ENCODE results near the gene SMO. TPM values are rescaled to one million over a fixed set of nuclear protein-coding genes. Genes with fewer than 3 reads are reported as not detected.

The SMO gene
- total RNA-seq, 4 donors from 2014 or later: 1.9 to 8.6 (median 3.5) TPM

DNA sequence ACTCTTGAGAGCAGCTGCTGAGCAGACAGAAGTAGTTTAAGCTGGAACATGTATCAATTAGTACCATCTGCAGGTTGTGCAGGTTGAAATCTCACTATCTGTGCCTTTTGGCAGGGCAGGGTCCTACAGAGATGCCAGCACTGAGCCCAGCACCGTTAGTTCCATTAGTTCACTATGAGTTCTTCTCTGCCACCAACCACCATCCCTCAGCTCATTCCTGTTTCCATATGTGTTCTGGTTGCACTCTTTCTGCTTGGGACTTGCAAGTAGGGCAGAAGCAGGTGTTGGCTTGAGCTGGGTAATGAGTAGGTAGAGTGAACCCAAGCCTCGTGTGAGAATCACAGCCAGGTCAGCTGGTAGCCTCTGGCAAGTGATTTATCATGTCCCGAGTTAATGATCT, 2.8 kb downstream of the SMO start:
- in situ Hi-C loops (cut with MboI; ENCODE audit: low pct_ligation_motif_present in 1 of 4, low pct_unique_long_range_greater_than_20kb in 1 of 4, low sequenced_read_pairs in 3 of 4): no loop called here
- 76 to 100% methylated on average over 1 to 3 of the region's 3 CpGs for WGBS, 2 donors (ENCODE audit: low coverage in 1 of 2)
- DNase-seq: no peak
- H3K36me3 ChIP-seq: no peaks in the 10 kb centered on the region
- no peaks in the 10 kb centered on the region for H3K9me3 ChIP-seq
- H3K4me1 ChIP-seq: peaks cover 0 to 20% (median 13%) of the 10 kb centered on the region in 4 donors
- TF ChIP-seq POLR2A (IDR thresholded peaks at IDR 0.05): no peak
- no peak for TF ChIP-seq POLR2AphosphoS5 (IDR thresholded peaks at IDR 0.05)
- TF ChIP-seq, protein P1, sequence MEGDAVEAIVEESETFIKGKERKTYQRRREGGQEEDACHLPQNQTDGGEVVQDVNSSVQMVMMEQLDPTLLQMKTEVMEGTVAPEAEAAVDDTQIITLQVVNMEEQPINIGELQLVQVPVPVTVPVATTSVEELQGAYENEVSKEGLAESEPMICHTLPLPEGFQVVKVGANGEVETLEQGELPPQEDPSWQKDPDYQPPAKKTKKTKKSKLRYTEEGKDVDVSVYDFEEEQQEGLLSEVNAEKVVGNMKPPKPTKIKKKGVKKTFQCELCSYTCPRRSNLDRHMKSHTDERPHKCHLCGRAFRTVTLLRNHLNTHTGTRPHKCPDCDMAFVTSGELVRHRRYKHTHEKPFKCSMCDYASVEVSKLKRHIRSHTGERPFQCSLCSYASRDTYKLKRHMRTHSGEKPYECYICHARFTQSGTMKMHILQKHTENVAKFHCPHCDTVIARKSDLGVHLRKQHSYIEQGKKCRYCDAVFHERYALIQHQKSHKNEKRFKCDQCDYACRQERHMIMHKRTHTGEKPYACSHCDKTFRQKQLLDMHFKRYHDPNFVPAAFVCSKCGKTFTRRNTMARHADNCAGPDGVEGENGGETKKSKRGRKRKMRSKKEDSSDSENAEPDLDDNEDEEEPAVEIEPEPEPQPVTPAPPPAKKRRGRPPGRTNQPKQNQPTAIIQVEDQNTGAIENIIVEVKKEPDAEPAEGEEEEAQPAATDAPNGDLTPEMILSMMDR (IDR thresholded peaks at IDR 0.05): no peak
- intact Hi-C loops (cut with DNase I; ENCODE audit: low total_unique reads): no loop called here
- peaks cover 33% of the 10 kb centered on the region for H3K27me3 ChIP-seq
- no peak overlapping the region for H3K27ac ChIP-seq
- H3K4me3 ChIP-seq: no peak overlapping the region

DNA sequence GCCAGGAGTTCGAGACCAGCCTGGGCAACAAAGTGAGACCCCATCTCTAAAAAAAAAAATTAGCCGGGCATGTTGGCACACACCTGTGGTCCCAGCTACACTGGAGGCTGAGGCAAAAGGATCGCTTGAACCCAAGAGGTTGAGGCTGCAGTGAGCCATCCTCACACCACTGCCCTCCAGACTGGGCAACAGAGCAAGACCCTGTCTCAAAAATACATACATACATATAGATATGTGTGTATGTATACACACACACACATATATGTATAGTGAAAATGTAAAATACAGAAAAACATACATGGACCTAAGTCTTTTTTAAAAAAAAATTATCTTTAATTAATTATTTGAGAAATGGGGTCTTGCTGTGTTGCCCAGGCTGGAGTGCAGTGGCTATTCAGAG, 5.5 kb downstream of the SMO start:
- Histone ChIP-seq H3K4me1 (peaks cover 0 to 11% (median 9%) of the 10 kb centered on the region in 4 donors), H3K27me3 (peaks cover 20% of the 10 kb centered on the region), H3K27ac (no peak overlapping the region), H3K4me3 (no peak overlapping the region), H3K36me3 (no peaks in the 10 kb centered on the region), H3K9me3 (no peaks in the 10 kb centered on the region)
- no peak for DNase-seq
- in situ Hi-C loops (cut with MboI; ENCODE audit: low pct_ligation_motif_present in 1 of 4, low pct_unique_long_range_greater_than_20kb in 1 of 4, low sequenced_read_pairs in 3 of 4) (no loop called here), intact Hi-C loops (cut with DNase I; ENCODE audit: low total_unique reads) (no loop called here)
- WGBS, 2 donors (ENCODE audit: low coverage in 1 of 2): 92 to 100% methylated on average over 1 to 3 of the region's 3 CpGs
- TF ChIP-seq POLR2AphosphoS5 (IDR thresholded peaks at IDR 0.05): no peak
- TF ChIP-seq EP300 (IDR thresholded peaks at IDR 0.05; ENCODE audit: low read depth): no peak
- no peak for TF ChIP-seq POLR2A (IDR thresholded peaks at IDR 0.05)
- TF ChIP-seq, protein P1 (IDR thresholded peaks at IDR 0.05): no peak

DNA sequence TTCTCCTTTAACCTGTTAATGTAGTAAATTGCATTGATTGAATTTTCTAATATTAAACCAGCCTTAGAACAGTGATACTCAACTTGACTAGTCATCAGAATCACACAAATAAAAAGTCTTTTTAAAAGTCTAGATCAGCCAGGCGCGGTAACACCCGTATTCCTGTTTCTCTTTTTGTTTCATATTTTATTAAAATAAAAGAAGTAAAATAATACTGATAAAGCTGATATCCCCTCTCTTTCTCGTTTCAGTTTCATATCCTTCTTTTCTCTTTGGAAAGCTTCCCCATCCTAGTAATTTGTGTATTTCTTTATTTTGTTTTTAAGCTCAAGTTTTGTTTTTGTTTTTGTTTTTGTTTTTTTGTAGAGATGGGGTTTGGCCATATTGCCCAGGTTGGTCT, 9.3 kb downstream of the SMO start:
- no peak overlapping the region for H3K27ac ChIP-seq
- H3K4me1 ChIP-seq: no peaks in the 10 kb centered on the region
- H3K4me3 ChIP-seq: no peak overlapping the region
- no peaks in the 10 kb centered on the region for H3K36me3 ChIP-seq
- 77 to 82% methylated on average over 4 of the region's 4 CpGs for WGBS, 2 donors (ENCODE audit: low coverage in 1 of 2)
- in situ Hi-C loops (cut with MboI; ENCODE audit: low pct_ligation_motif_present in 1 of 4, low pct_unique_long_range_greater_than_20kb in 1 of 4, low sequenced_read_pairs in 3 of 4): no loop called here
- H3K27me3 ChIP-seq: no peaks in the 10 kb centered on the region
- H3K9me3 ChIP-seq: no peaks in the 10 kb centered on the region
- intact Hi-C loops (cut with DNase I; ENCODE audit: low total_unique reads): no loop called here
- DNase-seq: no peak
- TF ChIP-seq POLR2AphosphoS5 (IDR thresholded peaks at IDR 0.05) (no peak), EP300 (IDR thresholded peaks at IDR 0.05; ENCODE audit: low read depth) (no peak), POLR2A (IDR thresholded peaks at IDR 0.05) (no peak)
- TF ChIP-seq, protein P1 (IDR thresholded peaks at IDR 0.05): no peak

DNA sequence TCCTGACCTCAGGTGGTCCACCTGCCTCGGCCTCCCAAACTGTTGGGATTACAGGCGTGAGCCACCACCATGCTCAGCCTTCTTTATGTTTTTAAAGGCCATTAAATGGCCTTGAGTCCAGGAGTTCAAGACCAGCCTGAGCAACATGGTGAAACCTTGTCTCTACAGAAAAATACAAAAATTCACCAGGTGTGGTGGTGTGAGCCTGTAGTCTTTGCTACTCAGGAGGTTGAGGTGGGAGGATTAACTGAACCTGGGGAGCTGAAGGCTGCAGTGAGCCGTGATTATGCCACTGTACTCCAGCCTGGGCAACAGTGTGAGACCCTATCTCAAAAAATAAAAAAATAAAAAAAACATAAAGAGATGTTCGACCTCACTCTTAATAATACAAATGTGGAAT, 11.0 kb downstream of the SMO start:
- Histone ChIP-seq H3K4me1 (no peaks in the 10 kb centered on the region), H3K36me3 (no peaks in the 10 kb centered on the region), H3K9me3 (no peaks in the 10 kb centered on the region), H3K27me3 (no peaks in the 10 kb centered on the region), H3K27ac (no peak overlapping the region), H3K4me3 (no peak overlapping the region)
- TF ChIP-seq EP300 (IDR thresholded peaks at IDR 0.05; ENCODE audit: low read depth) (no peak), POLR2AphosphoS5 (IDR thresholded peaks at IDR 0.05) (no peak), POLR2A (IDR thresholded peaks at IDR 0.05) (no peak)
- TF ChIP-seq, protein P1 (IDR thresholded peaks at IDR 0.05): no peak
- in situ Hi-C loops (cut with MboI; ENCODE audit: low pct_ligation_motif_present in 1 of 4, low pct_unique_long_range_greater_than_20kb in 1 of 4, low sequenced_read_pairs in 3 of 4): no loop called here
- intact Hi-C loops (cut with DNase I; ENCODE audit: low total_unique reads): no loop called here
- no peak for DNase-seq
- WGBS, 2 donors (ENCODE audit: low coverage in 1 of 2): 80 to 97% methylated on average over 1 to 4 of the region's 4 CpGs
